GM19372 (cell line): ENCODE results near the gene RGMA.
A peak's percentile ranks its signal among the peaks of the same experiment; 100 is the strongest.

Experiments
- ATAC-seq: cut with Tn5 transposase; IDR thresholded peaks from one replicate; pipeline ENCODE4 v1.9.1; 2021; ENCODE audit warnings: mild to moderate bottlenecking, low read depth, moderate library complexity; ENCODE audit not compliant: unreplicated experiment

The RGMA gene

DNA sequence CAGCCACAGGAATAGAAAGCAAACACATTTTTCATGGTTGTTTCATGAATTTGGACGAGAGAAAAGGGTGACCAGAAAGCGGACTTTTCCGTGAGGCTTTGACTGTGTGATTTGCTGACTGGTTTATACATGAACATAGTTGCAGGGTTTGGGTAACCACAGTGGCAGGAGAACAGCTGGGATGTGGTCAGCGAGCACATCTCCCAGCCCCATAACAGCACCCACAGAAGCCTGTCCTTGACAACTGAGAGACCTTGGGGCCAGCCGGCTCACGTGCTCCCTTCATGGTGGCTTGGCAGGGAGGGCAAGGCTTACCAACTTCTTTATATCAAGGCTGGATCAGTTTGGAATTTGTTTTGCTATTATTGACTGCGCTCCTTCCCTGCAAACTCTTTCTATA is 13.2 kb upstream of the RGMA start:
- no peak for ATAC-seq

DNA sequence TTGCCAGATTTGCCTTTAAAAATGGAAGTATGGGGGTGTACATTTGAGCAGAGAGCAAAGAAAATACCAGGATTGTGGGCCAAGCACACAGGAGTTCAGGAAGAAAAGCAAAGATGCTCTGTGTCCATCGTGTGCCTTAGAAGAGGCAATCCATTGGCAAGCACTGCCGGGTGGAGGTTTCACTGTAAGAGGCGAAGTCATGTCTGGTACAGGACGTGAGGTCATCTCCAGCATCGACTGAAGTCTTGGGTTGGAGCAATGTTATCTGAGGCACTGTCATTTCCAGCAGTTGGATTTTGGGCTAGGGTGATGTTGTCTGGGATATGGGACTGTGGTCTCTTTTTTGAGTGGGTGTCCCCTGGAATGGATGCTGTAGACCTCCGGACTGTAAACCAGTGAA is 4.8 kb upstream of the RGMA start:
- ATAC-seq: no peak

GRCh38 chr15:93091465-93091864 is 2.5 kb upstream of the RGMA start:
- ATAC-seq: no peak

GRCh38 chr15:93089727-93090305 is 805 bp upstream of the RGMA start:
- ATAC-seq: no peak

GRCh38 chr15:93088200-93088980 is 621 bp downstream of the RGMA start:
- ATAC-seq: peak; percentile 39

DNA sequence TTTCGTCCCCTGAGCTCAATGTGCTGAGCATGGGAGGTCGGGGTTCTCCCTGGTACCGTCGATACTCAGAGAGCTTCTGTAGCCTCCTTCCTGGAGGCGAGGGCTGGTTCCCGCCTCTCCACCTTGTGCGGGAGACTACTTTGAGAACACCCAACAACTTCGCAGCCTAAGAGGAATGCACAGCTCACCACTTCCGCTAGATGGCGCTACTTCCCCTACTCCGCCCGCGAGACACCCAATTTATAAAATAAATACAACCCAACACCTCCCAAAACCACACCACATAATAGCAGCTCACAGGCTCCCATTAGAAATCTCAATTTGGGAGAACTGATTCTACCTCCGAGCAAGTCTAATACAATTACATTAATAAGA is 1.2 kb downstream of the RGMA start:
- peak; percentile 59 for ATAC-seq

- no peak for ATAC-seq
Measured at GRCh38 chr15:93086791-93087190, 2.2 kb downstream of the RGMA start.

- no peak for ATAC-seq
Measured at GRCh38 chr15:93085692-93086091, 3.3 kb downstream of the RGMA start.

GRCh38 chr15:93082861-93083260 is 6.2 kb downstream of the RGMA start:
- ATAC-seq: no peak

- ATAC-seq: no peak
Measured at GRCh38 chr15:93081399-93081798, 7.6 kb downstream of the RGMA start.

DNA sequence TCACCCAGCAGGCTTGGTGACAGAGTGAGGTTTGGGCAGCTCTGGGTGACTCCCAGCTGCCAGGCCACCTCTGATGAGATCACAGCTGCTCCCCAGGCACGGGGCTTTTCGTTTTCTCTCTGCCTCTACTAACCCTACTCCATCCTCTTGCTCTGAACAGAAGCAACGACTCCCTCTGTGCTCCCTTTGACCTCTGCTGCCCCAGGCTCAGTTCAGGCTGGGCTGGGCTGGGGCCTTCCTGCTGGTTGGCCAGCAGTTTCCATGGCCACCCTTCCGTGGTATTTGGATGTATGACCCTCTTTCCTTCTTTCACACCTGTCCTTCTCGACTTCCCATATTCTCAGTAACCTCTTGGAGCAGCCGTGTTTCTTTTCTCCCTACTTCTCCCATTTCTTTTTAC is 8.6 kb downstream of the RGMA start:
- ATAC-seq: no peak

DNA sequence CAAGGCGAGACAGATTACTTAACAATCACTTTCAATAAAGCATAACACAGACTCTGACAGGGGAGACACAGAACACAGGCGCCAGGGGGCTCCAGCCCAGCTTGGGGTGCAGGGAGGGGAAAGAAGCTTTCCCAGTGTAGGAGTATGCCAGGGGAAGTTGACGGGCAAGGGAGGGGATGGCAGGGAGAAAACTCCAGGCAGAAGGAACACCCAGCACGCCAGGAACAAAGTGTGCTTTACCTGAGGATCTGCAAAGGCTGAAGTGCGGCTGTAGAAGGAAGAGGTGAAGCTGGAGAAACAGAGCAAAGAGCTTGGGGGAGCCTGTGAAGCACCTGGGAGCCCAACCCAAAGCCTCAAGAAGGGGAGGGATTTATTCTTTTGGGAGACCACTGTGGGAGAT is 12.1 kb downstream of the RGMA start:
- ATAC-seq: no peak

DNA sequence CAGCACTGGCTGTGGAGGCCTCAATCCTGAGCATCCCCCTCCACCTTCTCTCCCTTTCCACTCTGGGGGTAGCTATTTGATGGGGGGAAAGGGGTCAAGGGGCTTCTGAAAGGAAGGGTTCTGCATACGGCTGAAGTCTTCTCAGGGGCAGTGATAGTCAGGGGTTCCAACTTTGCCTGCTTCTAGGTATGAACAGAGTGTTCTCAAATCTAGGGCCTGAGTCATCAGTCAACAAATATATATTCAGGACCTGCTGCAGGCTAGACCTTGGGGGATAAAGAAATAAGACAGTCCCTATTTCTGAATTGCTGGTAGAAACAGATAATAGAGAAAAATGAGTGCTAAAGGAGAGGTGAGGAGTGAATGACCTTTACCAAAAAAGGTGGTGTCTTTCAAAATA is 12.8 kb downstream of the RGMA start:
- no peak for ATAC-seq

DNA sequence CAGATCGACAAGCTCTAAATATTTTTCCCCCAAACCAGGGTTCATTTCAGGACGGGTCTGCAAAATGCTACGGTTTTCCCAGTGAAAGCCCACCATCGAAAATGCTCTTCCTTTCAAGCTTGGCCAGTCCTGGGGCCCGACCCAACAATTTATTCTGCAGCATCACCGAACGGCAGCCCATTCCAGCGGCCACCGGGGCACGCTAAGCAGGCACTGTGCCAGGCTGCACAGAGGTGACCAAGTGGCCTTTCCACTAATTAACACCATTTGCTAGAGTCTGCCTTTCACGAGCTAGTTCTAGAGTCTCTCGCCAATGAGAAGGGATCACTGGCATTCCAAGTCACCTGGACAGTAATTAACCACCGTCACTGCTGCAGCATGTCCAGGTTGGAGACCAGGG is 14.4 kb downstream of the RGMA start:
- ATAC-seq: no peak

GRCh38 chr15:93073465-93073952 is 15.5 kb downstream of the RGMA start:
- no peak for ATAC-seq

DNA sequence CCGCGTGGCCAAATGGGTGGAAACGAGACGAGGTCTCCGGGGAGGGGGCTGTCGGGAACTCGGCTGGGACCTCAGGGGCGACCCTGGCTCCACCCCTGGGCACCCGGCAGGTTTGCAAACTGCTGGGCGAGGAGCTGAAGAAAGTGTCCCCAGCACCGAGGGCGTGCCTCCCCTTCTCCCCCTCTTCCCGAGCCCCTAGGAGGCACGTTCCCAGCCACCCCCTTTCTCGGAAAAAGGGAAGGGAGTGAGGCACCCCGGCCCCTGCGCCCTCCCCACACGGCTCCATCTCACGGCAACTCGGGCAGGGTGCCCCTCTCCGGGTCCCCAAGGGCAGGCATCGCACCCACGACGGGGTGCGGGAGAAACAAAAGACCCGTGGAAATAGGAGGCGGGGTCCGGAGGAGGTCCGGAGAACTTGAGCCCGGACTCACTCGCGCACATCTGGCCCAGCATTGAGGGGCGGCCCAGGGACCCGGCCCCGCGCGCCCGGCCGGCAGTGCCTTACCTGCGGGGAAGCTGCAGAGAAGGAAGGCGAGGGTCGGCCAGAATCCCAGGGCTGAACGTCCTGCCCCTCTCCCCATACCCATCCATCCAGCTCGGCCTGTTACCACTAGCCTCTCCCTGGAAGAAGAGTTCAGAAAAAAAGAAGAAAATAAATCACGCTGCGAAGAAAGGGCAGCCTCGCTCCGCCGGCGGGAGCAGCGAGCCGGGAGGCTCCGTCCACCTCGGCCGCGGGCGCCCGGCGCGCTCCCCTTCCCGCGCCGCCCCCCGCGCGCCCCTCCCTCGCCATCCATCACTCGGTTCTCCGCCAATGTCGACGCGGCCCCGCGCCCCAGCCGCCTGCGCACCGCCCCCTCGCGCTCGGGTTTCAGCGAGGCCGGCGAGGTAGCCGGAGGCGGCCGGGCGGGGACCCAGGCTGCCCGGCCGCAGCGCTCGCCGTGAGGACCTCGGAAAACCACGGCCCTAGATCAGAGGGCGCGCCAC is 16.3 kb downstream of the RGMA start:
- ATAC-seq: no peak

- ATAC-seq: no peak
Measured at GRCh38 chr15:93072011-93072410, 17.0 kb downstream of the RGMA start.

- no peak for ATAC-seq
Measured at GRCh38 chr15:93071469-93071936, 17.5 kb downstream of the RGMA start.

DNA sequence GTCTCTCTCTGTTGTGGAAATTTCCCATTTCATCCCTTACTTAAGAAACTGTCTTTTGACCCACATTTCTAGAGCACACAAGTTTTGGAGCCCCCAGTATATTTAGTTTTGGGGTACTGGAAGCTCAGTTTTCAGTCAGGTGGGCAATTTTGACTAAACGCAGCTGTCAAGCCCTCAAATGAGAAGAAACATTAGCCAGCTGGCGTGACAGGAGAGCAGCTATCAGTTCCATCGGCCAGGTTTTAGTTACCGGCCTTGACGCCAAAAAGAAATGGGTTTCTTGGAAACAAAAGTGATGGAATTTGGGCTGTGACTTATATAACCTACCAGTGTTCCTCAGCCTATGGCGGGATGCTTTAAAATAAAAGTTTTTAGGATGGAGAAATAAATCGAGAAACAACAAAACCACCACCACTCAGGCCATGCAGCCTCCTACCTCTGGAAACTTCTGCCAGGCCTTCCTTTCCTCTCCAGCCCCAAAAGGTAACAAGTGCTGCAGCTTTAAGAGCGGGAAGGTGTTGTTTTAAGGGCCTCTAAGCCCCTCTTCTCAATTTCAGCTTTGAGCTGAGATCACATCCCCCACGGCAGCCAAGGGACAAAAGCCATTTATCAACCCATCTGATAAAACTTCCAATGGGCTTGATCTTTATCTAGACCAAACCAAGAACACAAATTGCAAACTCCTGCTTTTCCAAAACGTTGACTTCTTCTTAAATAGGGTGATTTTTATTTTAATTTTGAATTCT is 18.3 kb downstream of the RGMA start:
- ATAC-seq: no peak

GRCh38 chr15:93070132-93070531 is 18.9 kb downstream of the RGMA start:
- no peak for ATAC-seq
